HG03064 (cell line): ENCODE measurements around the gene DNAH9.

Experiments used
- ATAC-seq: cut with Tn5 transposase; IDR thresholded peaks from one replicate; pipeline ENCODE4 v1.9.1; 2021; ENCODE audit warnings: low read depth; ENCODE audit not compliant: unreplicated experiment

The DNAH9 gene

GRCh38 chr17:11583306-11583992, 14.8 kb upstream of the DNAH9 start:
- no peak for ATAC-seq

GRCh38 chr17:11589716-11590115, 8.6 kb upstream of the DNAH9 start:
- ATAC-seq, result no peak

DNA sequence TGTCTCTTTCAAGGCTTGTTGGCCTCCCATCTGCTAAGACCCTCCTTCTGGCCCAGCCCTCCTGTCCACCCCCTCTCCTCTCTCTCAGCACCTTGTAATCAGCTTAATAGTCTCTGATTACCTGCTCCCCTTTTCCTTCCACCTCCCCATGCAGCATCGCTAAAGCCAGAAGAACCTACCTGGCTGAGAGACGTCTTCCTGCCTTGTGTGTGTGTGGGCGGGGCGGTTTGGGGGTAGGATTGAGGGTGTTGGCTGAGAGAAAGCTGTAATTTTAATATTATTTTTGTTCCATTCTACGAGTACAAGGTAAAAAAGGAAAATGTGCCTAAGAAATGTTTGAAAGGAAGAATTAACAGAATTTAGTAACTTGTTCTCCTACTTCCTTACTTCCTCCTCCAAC, 3.4 kb downstream of the DNAH9 start:
- no peak for ATAC-seq

- ATAC-seq, result no peak
Observed at GRCh38 chr17:11608396-11608795, 10.1 kb downstream of the DNAH9 start.

GRCh38 chr17:11610999-11611566, 12.8 kb downstream of the DNAH9 start:
- ATAC-seq, result no peak

DNA sequence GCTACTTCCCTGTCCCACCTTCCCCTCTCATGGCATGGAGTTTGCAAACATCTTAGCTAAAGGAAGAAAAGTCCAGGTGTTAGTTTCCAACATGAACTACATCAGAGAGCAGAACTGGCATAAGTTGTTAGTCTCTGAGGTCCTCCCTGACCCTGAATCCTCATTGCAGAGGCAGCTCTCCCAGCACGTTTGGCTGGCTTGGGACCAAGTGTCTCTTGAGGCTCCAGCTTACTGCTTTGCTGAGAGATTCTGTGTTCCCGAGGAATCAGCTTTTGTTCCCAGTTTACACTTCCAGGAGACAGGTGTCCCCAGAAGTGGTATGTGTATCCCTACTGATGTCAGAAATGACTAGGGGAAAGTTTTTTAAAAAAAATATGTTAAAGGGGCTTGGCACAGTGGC, 14.7 kb downstream of the DNAH9 start:
- no peak for ATAC-seq

- no peak for ATAC-seq
Observed at GRCh38 chr17:11618861-11619566, 20.7 kb downstream of the DNAH9 start.

DNA sequence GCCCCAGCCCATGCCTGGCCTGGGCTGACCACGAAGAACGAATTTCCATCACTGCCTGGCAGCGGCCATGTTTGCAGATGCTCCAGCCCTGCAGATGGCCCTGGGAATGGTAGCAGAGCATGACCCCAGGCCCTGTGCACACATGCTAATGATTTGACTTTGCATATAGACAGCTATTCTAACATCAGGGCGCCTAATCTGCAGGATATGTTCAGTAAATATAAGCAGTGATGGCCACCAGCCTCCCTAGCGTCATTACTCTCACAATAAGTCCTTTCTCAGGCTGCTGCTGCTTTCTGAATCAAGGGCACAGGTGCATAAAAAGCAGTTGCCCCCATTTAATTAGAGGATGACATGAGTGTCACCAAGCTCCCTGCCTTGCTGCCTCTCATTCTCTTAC, 24.2 kb downstream of the DNAH9 start:
- ATAC-seq, result no peak

DNA sequence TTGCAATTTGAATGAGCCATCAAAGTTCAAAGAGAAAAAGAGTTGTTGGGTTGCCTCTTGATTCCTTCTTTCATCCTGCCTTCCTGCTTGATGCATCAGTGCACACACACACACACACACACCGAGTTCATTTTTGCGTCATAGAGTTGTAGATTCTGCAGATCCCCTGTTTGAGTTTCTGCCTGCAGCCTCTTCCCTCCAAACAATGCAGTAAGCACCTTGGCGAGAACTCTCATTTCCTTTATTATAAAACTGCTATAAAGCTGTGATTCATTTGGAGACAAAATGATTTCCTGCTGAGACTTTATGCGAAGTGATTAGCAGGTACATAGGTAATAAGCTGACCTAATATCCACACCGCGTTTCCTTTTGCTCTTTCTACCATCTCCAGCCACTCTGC, 26.7 kb downstream of the DNAH9 start:
- ATAC-seq, result no peak

DNA sequence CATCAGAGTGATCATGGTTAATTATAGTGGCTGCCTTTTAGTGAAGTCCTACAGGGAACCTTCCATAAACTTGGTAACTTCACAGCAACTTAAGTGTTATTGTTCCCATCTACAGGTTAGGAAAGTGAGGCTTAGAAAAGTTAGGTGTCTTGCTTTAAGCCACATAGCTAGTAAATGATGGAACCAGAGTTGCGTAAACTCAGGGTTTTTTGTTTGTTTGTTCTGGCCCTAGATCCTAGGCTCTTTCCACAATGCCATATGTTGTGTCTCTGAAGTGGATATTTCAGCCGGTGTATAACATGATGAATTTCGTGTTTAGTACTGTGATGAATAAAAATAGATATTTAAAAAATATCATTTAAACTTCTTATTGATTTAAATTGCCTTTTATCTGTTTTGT, 27.6 kb downstream of the DNAH9 start:
- ATAC-seq, result no peak

DNA sequence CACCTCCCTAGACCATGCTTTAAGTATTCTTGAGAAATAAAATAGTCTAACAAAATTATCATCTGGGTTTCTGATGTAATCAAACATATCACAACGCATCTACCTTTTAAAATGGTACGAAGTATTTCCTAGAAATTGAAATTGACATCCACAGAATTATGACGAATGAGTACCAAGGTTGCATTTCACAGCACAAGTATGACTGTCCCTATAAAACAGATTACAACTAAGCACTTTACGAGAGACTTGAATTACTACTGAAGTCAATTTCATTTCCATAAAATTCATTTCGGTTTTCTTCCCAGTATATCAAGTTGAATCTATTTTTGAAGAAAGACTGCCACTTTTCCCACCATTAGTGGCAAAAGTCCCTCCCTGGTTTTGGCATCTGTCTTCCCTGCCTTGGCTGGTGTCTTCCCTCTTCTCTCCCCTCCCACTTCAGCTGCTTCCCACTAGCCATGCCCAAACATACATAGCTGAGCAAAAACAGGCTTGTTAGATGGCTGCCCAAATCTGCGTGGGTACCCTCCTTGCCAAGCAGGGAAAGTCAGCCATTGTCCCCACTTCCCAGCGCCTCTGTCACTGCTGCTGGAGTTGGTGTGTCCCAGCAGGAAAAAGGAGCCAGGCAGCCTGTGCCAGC, 29.2 kb downstream of the DNAH9 start:
- no peak for ATAC-seq

DNA sequence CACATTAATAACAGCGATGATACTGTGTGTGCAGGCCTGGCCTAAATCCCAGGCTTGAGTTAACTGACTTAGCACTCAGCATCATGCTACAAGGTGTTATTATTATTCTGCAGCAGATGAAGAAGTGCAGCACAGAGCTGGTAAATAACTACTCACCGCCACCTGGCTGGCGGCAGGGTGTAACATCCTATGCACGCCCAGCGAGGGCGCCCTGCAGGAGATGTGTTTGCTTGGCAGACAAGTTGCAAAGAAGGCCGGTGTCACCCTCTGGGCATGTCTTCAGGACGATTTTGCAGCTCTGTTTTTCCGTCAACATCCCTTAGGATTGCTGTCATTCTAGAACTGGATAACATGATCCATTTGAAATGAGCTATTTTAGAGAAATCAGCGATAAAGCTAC, 30.1 kb downstream of the DNAH9 start:
- no peak for ATAC-seq

DNA sequence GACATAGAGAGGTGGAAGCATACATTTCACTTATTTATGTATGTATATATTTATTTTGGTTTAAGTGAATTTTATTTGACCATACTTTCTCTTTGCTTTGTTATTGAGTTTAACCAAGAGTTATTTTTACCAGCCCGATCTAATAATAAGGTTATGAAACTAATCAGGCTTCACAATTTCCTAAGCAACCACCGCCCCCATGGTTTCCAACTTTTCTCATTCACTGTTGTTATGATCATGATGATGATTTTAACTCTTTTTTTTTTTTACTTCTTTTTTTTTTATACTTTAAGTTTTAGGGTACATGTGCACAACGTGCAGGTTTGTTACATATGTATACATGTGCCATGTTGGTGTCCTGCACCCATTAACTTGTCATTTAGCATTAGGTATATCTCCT, 30.6 kb downstream of the DNAH9 start:
- no peak for ATAC-seq

DNA sequence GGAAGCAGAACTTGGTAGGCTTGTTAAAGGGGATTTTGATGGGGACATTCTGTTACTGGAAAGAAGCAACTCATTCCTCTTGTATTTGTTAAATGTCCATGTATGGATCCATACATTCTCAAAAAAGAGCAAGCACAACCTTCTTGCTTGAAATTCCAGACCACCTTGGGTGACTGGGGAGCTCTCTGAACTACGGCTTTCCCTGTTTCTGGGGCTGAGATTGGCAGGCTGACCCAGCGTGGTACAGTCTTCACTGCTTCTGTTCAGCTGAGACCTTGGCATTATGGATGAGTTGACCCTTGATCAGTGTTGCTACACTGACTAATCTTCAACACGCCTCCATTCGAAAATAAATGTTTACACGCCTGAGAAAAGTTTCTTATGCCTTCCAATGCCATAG, 38.5 kb downstream of the DNAH9 start:
- ATAC-seq, result no peak

DNA sequence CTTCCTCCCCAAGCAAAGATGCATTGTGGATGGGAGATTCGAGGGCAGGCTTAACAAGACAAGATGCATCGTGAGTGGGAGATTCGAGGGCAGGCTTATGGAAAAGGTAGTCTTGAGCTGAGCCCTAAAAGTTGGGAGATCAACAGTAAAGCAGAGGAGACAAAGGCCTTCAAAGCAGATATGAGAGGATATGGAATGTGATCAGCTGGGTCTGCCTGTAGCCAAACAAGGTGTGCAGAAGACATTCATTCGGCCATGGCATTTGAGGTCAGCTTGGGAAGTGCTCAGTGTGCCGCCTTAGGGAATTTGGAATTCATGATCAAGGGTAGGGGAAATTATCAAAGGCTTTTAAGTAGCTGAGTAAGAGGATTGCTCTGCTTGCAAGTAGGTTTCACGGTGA, 39.5 kb downstream of the DNAH9 start:
- no peak for ATAC-seq

DNA sequence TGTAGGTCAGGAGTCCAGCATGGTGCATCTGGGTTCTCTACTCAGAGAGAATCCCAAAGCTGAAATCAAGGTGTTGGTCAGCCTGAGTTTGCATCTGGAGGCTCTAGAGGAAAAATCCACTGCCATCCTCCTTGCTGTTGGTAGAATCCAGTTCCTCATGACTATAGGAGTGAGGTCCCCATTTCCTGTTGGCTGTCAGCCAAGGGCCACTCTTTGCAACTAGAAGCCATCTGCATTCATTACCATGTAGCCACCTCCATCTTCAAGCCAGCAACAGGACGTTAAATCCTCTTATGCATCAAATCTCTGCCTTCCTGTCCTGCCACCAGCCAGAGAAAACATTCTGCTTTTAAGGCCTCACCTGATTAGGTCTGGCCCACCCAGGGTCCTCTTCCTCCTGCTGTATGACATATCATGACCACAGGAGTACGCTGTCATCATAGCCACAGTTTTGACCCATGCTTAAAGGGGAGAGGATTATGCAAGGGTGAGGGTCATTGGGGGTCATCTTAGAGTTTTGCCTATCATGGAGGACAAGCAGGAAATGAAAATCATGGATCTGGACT, 40.5 kb downstream of the DNAH9 start:
- ATAC-seq, result no peak

DNA sequence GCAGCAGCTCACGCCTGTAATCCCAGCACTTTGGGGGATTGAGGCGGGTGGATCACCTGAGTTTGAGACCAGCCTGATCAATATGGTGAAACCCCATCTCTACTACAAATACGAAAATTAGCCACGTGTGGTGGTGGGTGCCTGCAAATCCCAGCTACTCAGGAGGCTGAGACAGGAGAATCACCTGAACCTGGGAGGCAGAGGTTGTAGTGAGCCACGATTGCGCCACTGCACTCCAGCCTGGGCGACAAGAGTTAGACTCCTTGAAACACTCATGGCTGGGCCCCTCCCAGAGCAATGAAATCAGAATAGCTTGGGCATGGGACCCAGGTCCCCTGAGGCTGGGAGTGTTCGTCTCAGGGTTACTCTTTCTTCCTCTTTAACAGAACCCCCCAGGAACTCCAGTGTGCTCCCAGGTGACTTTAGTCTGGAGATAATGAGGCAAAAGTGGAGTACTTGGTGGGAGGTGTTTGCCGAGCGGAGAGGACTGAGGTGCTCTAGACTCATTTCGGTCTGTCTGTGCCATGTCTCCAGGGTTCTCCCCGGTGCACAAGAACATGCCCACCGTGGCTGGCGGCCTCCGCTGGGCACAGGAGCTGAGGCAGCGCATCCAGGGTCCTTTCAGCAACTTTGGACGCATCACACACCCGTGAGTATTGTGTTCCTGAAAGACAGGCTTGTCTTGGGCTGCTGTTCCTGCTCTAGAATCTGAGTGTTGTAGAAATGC, 41.6 kb downstream of the DNAH9 start:
- ATAC-seq, result no peak

DNA sequence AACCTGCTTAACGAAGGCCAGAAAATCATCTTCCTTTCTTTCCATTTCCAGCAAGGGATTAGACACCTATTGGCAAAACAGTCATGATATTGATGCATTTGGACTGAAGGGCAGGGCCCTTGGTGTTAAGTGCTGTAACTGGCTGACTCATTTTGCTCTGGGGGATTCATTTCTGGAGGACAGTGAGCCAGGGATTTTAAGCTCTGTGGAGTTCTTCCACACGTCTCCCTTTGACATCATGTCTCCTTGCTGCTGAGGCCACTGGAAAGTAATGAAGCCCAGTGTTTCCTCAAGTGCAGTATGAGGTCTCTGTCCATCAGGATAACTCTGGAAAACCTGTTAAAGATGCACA, 42.2 kb downstream of the DNAH9 start:
- ATAC-seq, result no peak

DNA sequence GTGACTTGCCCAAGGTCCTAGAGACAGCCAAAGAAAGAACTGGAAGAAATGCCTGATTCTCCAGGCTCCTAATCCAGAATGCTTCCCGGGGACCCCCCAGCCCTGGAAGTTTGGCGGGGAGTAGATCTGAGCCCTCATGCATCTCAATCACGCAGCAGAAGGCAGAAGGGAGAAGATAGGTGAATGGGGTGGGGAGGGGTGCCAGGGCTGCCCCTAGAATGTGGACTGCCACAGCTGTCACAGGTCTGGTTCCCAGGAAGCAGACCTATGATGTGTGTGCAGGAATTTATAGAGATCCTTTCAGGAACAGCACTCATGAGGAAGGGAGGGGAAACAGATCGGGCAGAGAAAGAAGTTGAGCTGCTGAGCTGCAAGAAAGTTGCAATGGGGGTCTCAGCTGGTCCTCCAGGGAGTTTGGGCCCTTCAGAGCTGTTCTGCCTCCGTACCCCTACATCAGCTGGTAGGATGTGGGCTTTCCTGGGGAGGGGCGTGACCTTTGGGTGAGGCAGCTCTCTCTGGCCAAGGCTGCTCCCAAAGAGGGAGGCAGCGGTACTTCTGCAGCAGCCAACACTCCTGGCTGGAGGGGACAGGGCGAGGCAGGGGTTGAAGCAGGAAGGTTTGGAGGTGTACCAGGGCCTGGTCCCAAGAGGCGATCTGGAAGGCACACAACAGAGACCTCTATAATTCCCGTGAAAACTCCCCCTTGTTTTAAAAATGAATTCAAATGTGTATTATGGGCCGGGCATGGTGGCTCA, 43.4 kb downstream of the DNAH9 start:
- ATAC-seq, result no peak

DNA sequence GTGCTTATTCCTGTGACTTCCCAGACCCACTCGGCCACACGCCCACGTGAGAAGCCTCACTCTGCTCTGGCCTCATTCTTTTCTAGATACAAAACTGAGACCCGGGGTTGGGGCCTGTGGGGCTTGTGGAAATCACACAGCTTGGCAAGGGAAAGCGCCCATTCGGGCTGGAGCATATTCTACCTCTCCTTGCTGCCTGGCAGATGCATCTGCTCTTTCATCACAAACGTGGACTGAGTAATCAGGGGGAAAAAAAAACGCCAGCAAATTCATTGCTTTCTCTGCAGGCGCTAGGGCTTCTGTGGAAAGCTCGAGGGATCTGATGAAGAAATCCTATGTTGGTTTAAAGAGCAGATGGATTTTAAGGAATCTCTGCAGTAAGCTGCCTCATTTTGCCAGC, 44.4 kb downstream of the DNAH9 start:
- ATAC-seq, result no peak
